Upper lobe of left lung (tissue), 6 donors: Measurements from ENCODE around the gene IMP3. TPM values are rescaled to one million over a fixed set of nuclear protein-coding genes. Genes with fewer than 3 reads are reported as not detected.
"Not testable (repeated sequence)": the region's sequence is repeated elsewhere in the genome, so short reads cannot be mapped to it uniquely, and the experiment has no call there.

Experiments
- ATAC-seq, 2 donors: fragments of 200-7000 bp; cut with Tn5 transposase; one replicate each; pipeline ENCODE4 v1.9.1; 2022; ENCODE audit warnings: mild to moderate bottlenecking in 2 of 2, moderate library complexity in 2 of 2; ENCODE audit not compliant: low FRiP score in 2 of 2
- DNase-seq, 2 donors: peaks; one replicate each; pipeline ENCODE4 v3.0.0-alpha.2; 2019 to 2020
- H3K27ac ChIP-seq, 4 donors: fragments of 200-600 bp; sonication (generic); one replicate each; pipeline ENCODE4 v1.5.1; 2016 to 2019
- H3K27me3 ChIP-seq, 4 donors: fragments of 200-600 bp; sonication (generic); one replicate each; pipeline ENCODE4 v1.5.1; 2017 to 2019
- H3K36me3 ChIP-seq, 4 donors: fragments of 200-600 bp; sonication (generic); one replicate each; pipeline ENCODE4 v1.5.1; 2016 to 2019
- H3K4me1 ChIP-seq, 4 donors: fragments of 200-600 bp; sonication (generic); one replicate each; pipeline ENCODE4 v1.5.1; 2018 to 2019
- H3K4me3 ChIP-seq, 4 donors: fragments of 200-600 bp; sonication (generic); one replicate each; pipeline ENCODE4 v1.5.1; 2017 to 2019; ENCODE audit warnings: mild to moderate bottlenecking in 2 of 4, moderate library complexity in 1 of 4
- H3K9me3 ChIP-seq, 4 donors: fragments of 200-600 bp; sonication (generic); one replicate each; pipeline ENCODE4 v1.5.1; 2018 to 2019
- EP300 ChIP-seq, 4 donors: sonication (generic); formaldehyde crosslinking; IDR thresholded peaks; one replicate each; pipeline ENCODE4 v1.5.1; 2017; ENCODE audit warnings: antibody characterized with exemption in 4 of 4, control low read depth in 2 of 4
- POLR2A ChIP-seq, 4 donors: fragments of 450-650 bp; IDR thresholded peaks; one replicate each; pipeline ENCODE4 v1.5.1; 2016 to 2017; ENCODE audit warnings: antibody characterized with exemption in 4 of 4, mild to moderate bottlenecking in 2 of 4
- POLR2AphosphoS5 ChIP-seq, 2 donors: sonication (generic); formaldehyde crosslinking; IDR thresholded peaks; one replicate each; pipeline ENCODE4 v1.5.1; 2017; ENCODE audit warnings: antibody characterized with exemption in 2 of 2
- WGBS, 2 donors: methylation state at CpG; one replicate each; pipeline ENCODE4 v1.1.5; 2017 to 2018; 5-methylcytosine and 5-hydroxymethylcytosine counted together
- total RNA-seq, 6 donors: library from RNA; depleted of rRNA in 4 of 6; stranded (reverse); fragments of >200 nt in 4 of 6; gene quantifications; one replicate each; pipeline versions ENCODE4 v1.1.0 to v1.2.1, GENCODE V29; 2016 to 2021
- TF ChIP-seq, protein P1 (sequence below), 6 experiments: fragments of 450-650 bp in 4 of 6; fragments of 200-600 bp in 2 of 6; sonication (generic) in 2 of 6; IDR thresholded peaks; one replicate each; pipeline ENCODE4 v1.5.1; 2016 to 2019; ENCODE audit warnings: antibody characterized with exemption in 6 of 6
- donor health status: DM: no; HTN: no; CAD: no; lungs with moderate emphysema.
- donor health status: DM: no; HTN: yes; CAD: no; lungs with severe emphysema.

The IMP3 gene
- total RNA-seq, 6 donors from 2014 or later, result 64.3 to 183 (median 70.2) TPM

DNA sequence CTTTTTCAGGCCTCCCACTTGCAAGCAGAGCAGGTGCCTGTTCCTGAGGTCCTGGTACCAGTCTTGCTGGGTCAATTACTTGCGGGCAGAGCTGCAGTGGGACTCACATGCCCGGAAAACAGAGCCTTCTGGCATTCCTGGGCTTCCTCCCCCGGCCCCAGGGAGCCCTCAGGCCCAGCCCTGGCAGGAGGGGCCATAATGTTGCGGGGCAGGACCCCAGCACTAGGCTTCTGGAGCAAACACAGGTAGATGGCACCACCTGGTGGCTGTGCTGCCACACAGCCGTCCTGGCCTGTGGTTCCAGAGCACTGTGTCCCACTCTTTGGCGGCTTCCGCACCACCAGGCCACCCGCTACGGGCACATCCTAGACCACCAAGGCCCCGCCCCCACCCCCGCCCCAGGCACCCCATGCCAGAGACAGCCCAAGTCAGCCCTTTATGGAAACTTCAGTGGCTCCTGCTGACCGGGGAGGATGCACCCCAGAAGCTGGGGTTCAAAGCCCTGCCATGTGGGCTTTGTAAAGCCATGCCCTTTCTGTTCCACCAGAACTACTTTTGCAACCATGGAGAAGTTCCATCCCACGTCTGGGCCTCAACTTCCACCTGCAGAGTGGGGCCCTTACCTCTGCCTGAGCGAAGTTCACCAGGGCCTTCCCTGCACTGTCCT, 43.8 kb upstream of the IMP3 start:
- DNase-seq, result peak; percentile 69 to 90

DNA sequence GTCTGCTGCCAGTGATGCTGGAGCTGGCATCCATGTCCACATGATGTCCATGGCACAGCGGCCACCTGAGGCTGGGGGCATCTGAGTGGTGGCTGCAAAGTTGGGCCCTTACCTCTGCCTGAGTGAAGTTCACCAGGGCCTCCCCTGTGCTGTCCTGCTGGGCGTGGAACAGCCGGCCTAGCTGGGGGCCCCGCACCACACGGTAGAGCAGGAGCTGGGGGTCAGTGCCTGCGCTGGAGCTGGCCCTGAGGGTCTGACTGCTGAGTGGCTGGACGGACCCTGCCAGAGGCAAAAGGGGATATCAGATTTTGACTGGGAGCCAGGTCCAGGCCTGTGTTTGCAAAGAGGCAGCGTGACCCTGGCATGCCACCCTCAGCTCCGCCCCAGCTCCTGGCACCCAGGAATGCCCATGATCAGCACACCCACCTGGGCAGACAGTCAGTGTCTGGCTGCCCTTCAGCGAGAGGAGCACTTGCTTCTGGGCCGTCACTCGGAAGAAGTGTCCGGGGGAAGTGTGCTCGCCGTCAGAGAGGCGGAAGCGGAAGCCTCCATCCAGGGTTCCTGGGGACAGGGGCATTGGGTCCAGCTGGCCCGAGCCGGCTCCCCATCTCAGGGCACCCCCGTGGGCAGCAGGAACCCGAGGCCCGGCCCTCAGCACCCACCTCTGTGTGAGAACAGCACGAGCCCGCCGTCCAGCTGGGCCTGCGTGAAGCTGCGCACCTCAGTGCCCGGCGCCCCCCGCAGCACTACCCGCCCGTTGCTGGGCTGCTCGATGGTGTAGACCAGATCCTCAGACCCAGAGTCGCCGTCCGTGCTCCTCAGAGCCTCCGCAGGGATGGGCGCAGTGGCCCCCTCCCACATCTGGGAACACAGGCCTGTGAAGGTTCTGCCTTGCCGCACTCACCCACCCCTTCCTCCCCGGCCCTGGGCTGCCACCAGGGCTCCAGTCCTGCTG, 42.4 kb upstream of the IMP3 start:
- no peak for ATAC-seq
- peaks cover 6 to 14% (median 8%) of the 10 kb centered on the region in 4 donors for H3K4me1 ChIP-seq
- WGBS, 2 donors, result 88 to 91% methylated on average over 11 to 32 of the region's 40 CpGs
- H3K27ac ChIP-seq, result no peak overlapping the region
- H3K9me3 ChIP-seq, result no peaks in the 10 kb centered on the region
- TF ChIP-seq, protein P1, sequence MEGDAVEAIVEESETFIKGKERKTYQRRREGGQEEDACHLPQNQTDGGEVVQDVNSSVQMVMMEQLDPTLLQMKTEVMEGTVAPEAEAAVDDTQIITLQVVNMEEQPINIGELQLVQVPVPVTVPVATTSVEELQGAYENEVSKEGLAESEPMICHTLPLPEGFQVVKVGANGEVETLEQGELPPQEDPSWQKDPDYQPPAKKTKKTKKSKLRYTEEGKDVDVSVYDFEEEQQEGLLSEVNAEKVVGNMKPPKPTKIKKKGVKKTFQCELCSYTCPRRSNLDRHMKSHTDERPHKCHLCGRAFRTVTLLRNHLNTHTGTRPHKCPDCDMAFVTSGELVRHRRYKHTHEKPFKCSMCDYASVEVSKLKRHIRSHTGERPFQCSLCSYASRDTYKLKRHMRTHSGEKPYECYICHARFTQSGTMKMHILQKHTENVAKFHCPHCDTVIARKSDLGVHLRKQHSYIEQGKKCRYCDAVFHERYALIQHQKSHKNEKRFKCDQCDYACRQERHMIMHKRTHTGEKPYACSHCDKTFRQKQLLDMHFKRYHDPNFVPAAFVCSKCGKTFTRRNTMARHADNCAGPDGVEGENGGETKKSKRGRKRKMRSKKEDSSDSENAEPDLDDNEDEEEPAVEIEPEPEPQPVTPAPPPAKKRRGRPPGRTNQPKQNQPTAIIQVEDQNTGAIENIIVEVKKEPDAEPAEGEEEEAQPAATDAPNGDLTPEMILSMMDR (IDR thresholded peaks at IDR 0.05), result no peak
- TF ChIP-seq EP300 (IDR thresholded peaks at IDR 0.05) (no peak), POLR2A (IDR thresholded peaks at IDR 0.05) (no peak), POLR2AphosphoS5 (IDR thresholded peaks at IDR 0.05) (no peak)
- no peaks in the 10 kb centered on the region for H3K27me3 ChIP-seq
- peak in 1 of 2 donors; percentile 84 for DNase-seq
- H3K4me3 ChIP-seq, result no peak overlapping the region
- H3K36me3 ChIP-seq, result no peaks in the 10 kb centered on the region

More for the DNA sequence above, 43.8 kb upstream of the IMP3 start:
- not testable (repeated sequence) for H3K4me3 ChIP-seq, H3K9me3 ChIP-seq, H3K27me3 ChIP-seq, H3K36me3 ChIP-seq
- peak; percentile 67 to 85 for ATAC-seq
- 18% methylated on average over 11 of the region's 14 CpGs; no CpG with 5 or more reads in 1 of the 2 donors for WGBS, 2 donors
- peaks cover 6 to 14% (median 8%) of the 10 kb centered on the region in 4 donors for H3K4me1 ChIP-seq
- peak overlapping the region in 1 of 4 donors; percentile 14 for H3K27ac ChIP-seq
- TF ChIP-seq, protein P1 (IDR thresholded peaks at IDR 0.05), result peak; percentile 83 to 90 (median 86)

DNA sequence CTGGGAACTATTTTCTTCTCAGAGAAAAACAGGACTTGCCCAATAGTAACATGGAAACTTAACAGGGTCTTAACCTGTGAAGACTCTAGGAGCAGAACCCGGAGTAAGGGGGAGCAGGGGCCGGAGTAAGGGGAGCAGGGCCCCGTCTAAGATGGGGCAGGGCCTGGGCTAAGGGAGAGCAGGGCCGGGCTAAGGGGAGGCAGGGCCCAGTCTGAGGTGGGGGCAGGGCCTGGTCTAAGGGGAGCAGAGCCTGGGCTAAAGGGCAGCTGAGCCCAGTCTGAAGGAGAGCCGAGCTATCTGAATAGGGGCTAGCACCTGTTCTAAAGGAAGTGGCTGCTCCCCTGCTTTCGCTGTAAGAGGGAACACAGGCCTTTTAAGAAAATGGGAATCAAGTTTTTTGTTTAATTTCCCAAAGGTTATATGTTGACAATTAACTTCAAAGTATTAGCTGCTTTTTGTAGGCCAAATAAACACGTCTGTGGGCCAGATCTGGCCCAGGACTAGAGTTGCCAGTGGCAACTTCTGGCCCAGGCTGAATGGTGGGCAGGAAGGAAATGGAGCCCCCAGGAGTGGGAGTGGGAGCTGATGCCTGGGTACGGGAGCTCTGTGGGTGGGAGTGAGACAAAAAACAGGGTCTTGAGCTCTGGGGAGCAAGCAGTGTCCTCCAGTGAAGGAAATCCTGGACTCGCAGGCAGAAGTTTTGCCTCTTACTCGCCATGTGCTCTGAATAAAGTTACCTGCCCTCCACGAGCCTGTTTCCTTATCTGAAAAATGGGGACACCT, 40.2 kb upstream of the IMP3 start:
- TF ChIP-seq POLR2AphosphoS5 (IDR thresholded peaks at IDR 0.05), result no peak
- no peak for TF ChIP-seq EP300 (IDR thresholded peaks at IDR 0.05)
- no peak for TF ChIP-seq POLR2A (IDR thresholded peaks at IDR 0.05)
- TF ChIP-seq, protein P1 (IDR thresholded peaks at IDR 0.05), result no peak
- 73 to 80% methylated on average over 11 of the region's 11 CpGs for WGBS, 2 donors
- no peak overlapping the region for H3K27ac ChIP-seq

DNA sequence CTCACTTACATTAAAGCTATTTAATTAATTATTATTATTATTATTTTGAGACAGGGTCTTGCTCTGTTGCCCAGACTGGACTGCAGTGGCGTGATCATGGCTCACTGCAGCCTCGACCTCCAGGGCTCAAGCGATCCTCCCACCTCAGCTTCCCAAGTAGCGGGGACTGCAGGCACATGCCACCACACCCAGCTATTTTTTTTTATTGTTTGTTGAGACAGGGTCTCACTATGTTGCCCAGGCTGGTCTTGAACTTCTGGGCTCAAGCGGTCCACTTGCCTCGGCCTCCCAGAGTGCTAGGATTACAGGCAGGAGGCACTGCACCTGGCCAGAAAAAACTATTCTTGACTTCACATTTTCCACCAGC, 38.3 kb upstream of the IMP3 start:
- H3K9me3 ChIP-seq, ATAC-seq, H3K27me3 ChIP-seq, H3K27ac ChIP-seq, H3K36me3 ChIP-seq, DNase-seq, H3K4me3 ChIP-seq: not testable (repeated sequence)
- WGBS, 2 donors, result 93% methylated on average over 6 of the region's 6 CpGs
- peaks cover 1 to 12% (median 10%) of the 10 kb centered on the region in 4 donors for H3K4me1 ChIP-seq

More for the DNA sequence above, 40.2 kb upstream of the IMP3 start:
- H3K4me1 ChIP-seq, result peaks cover 6 to 10% (median 8%) of the 10 kb centered on the region in 4 donors
- DNase-seq, result no peak
- H3K36me3 ChIP-seq, result no peaks in the 10 kb centered on the region
- no peaks in the 10 kb centered on the region for H3K27me3 ChIP-seq
- no peak for ATAC-seq
- no peaks in the 10 kb centered on the region for H3K9me3 ChIP-seq
- no peak overlapping the region for H3K4me3 ChIP-seq
